Heart left ventricle (tissue), 16 donors: ENCODE measurements around the gene MSLN. TPM values are rescaled to one million over a fixed set of nuclear protein-coding genes. Genes with fewer than 3 reads are reported as not detected.
A peak's percentile ranks its signal among the peaks of the same experiment; 100 is the strongest.

ENCODE experiments used
- ATAC-seq, 4 donors: fragments of 200-7000 bp; cut with Tn5 transposase; one replicate each; pipeline ENCODE4 v1.9.1; 2020 to 2022; ENCODE audit warnings: moderate library complexity in 4 of 4, mild to moderate bottlenecking in 3 of 4, moderate number of reproducible peaks in 1 of 4
- DNase-seq, 5 donors: peaks; one replicate each; pipeline ENCODE4 v3.0.0-alpha.2; 2020
- H3K27ac ChIP-seq, 12 donors: fragments of 200-600 bp; sonication (generic) in 4 of 12; one replicate each; pipeline versions ENCODE4 v1.5.0 to v1.8.0; 2016 to 2022; ENCODE audit warnings: mild to moderate bottlenecking in 2 of 12
- H3K27me3 ChIP-seq, 9 donors: fragments of 200-600 bp; sonication (generic) in 2 of 9; one replicate each; pipeline versions ENCODE4 v1.5.1 to v1.8.0; 2016 to 2022; ENCODE audit warnings: mild to moderate bottlenecking in 3 of 9
- H3K36me3 ChIP-seq, 9 donors: fragments of 200-600 bp; sonication (generic) in 2 of 9; one replicate each; pipeline versions ENCODE4 v1.5.0 to v1.8.0; 2018 to 2022; ENCODE audit warnings: mild to moderate bottlenecking in 2 of 9
- H3K4me1 ChIP-seq, 12 donors: fragments of 200-600 bp; sonication (generic) in 4 of 12; one replicate each; pipeline versions ENCODE4 v1.5.0 to v1.8.0; 2016 to 2022; ENCODE audit warnings: mild to moderate bottlenecking in 3 of 12
- H3K4me3 ChIP-seq, 12 donors: fragments of 200-600 bp; sonication (generic) in 4 of 12; one replicate each; pipeline versions ENCODE4 v1.5.0 to v1.8.0; 2017 to 2022; ENCODE audit warnings: mild to moderate bottlenecking in 9 of 12, moderate library complexity in 4 of 12
- H3K9me3 ChIP-seq, 12 donors: fragments of 200-600 bp; sonication (generic) in 4 of 12; one replicate each; pipeline versions ENCODE4 v1.5.0 to v1.8.0; 2016 to 2022; ENCODE audit warnings: mild to moderate bottlenecking in 1 of 12
- CTCF ChIP-seq, 12 donors: fragments of 200-600 bp; sonication (generic) in 4 of 12; IDR thresholded peaks; one replicate each; pipeline versions ENCODE4 v1.5.0 to v1.8.0; 2018 to 2022; ENCODE audit warnings: antibody characterized with exemption in 12 of 12, mild to moderate bottlenecking in 5 of 12
- POLR2A ChIP-seq, 2 donors: fragments of 450-650 bp; IDR thresholded peaks; one replicate each; pipeline ENCODE4 v1.6.1; 2017; ENCODE audit warnings: antibody characterized with exemption in 2 of 2, mild to moderate bottlenecking in 2 of 2, moderate library complexity in 2 of 2
- WGBS, 4 donors: extraction: QIAGEN DNeasy Blood & Tissue Kit in 2 of 4; methylation state at CpG; one replicate each; pipeline versions ENCODE4 v1.1.5 to v1.1.7; 2013 to 2018; 5-methylcytosine and 5-hydroxymethylcytosine counted together
- intact Hi-C, 10 donors: fragments of 100-400 bp; cut with DNase I; formaldehyde crosslinking; loops; one replicate each; pipeline versions ENCODE4 v1.11.1 to v1.14.2; 2022
- polyA plus RNA-seq, 2 donors: library from polyadenylated mRNA; stranded (reverse); fragments of 200-250 nt; gene quantifications; one replicate each; pipeline ENCODE4 v1.2.3, GENCODE V29; 2013
- total RNA-seq, 9 donors: library from RNA; depleted of rRNA in 2 of 9; stranded (reverse); fragments of >200 nt in 2 of 9; fragmentation: NEBNext Ultra II Directional in 3 of 9; extraction: Animal tissue kit (Norgen Biotek cat#: 25700) in 3 of 9; gene quantifications; one replicate each; pipeline versions ENCODE4 v1.1.0 to v1.2.4, GENCODE V29; 2016 to 2023
- donor health status: ischemic (EF 13 %, LVEDD 7.1; RV severe dilation, severe dysfunction).
- donor health status: healthy with polysubstance abuse.
- donor health status: DM: no; HTN: yes; CAD: no.
- donor health status: DM: no; HTN: no; CAD: no.
- donor health status: ischemic (EF 25% LVEDD 6.9; RV normal size, moderate dysfunction).
- donor health status: ischemic (EF 25% LVEDD 5.7; RV mildly dilated, moderate dysfunction).
- donor health status: healthy.
- donor health status: DM: yes; HTN: yes; CAD: no.
- donor health status: ischemic (EF 35%, LVEDD 5.7; RV mildly dilated, moderate dysfunction).
- donor health status: nonischemic (EF 11% LVEDD 7.7; RV severe dilation, severe dysfunction).
- donor health status: DM: yes; HTN: yes; CAD: no.
- donor health status: PGD.
- donor health status: ischemic (EF 29% LVEDD 5.4; RV normal size, mild dysfunction).
- donor health status: nonischemic (EF 23%, LVEDD 6.1; RV moderate dilation, normal function).

The MSLN gene
- total and polyA plus RNA-seq, 11 donors, result 0.48 to 82.2 (median 0.50) TPM; not detected in 8

GRCh38 chr16:721765-722540 is 38.6 kb upstream of the MSLN start:
- H3K9me3 ChIP-seq, result no peaks in the 10 kb centered on the region
- H3K4me1 ChIP-seq, result peaks cover 4 to 47% (median 29%) of the 10 kb centered on the region in 12 donors
- H3K27ac ChIP-seq, result peak overlapping the region; percentile 62 to 98 (median 94)
- ATAC-seq (no peak), DNase-seq (no peak)
- H3K4me3 ChIP-seq, result peak overlapping the region; percentile 58 to 92 (median 80)
- peaks cover 0 to 9% (median 0%) of the 10 kb centered on the region in 9 donors for H3K27me3 ChIP-seq
- intact Hi-C loops, result no loop called here
- no peak for TF ChIP-seq CTCF (IDR thresholded peaks at IDR 0.05)
- no peak for TF ChIP-seq POLR2A (IDR thresholded peaks at IDR 0.05)
- H3K36me3 ChIP-seq, result peaks cover 0 to 6% (median 0%) of the 10 kb centered on the region in 9 donors
- 82 to 89% (median 85%) methylated on average over 26 to 51 of the region's 51 CpGs for WGBS, 4 donors

GRCh38 chr16:722835-723633 is 37.5 kb upstream of the MSLN start:
- TF ChIP-seq POLR2A (IDR thresholded peaks at IDR 0.05), result no peak
- no peak for TF ChIP-seq CTCF (IDR thresholded peaks at IDR 0.05)
- Histone ChIP-seq H3K27me3 (peaks cover 0 to 18% (median 0%) of the 10 kb centered on the region in 9 donors), H3K4me3 (no peak overlapping the region), H3K27ac (no peak overlapping the region), H3K36me3 (peaks cover 0 to 6% (median 0%) of the 10 kb centered on the region in 9 donors), H3K9me3 (no peaks in the 10 kb centered on the region), H3K4me1 (peaks cover 8 to 52% (median 39%) of the 10 kb centered on the region in 12 donors)
- DNase-seq (no peak), ATAC-seq (no peak)
- WGBS, 4 donors, result 87 to 89% (median 88%) methylated on average over 16 to 24 of the region's 24 CpGs
- intact Hi-C loops, result no loop called here

- DNase-seq (no peak), ATAC-seq (no peak)
- no peak for TF ChIP-seq CTCF (IDR thresholded peaks at IDR 0.05)
- Histone ChIP-seq H3K36me3 (peaks cover 0 to 6% (median 0%) of the 10 kb centered on the region in 9 donors), H3K4me1 (peaks cover 12 to 59% (median 45%) of the 10 kb centered on the region in 12 donors), H3K27me3 (peaks cover 0 to 24% (median 0%) of the 10 kb centered on the region in 9 donors), H3K9me3 (no peaks in the 10 kb centered on the region), H3K27ac (no peak overlapping the region), H3K4me3 (no peak overlapping the region)
- WGBS, 4 donors, result 70 to 90% (median 81%) methylated on average over 2 to 9 of the region's 9 CpGs
- intact Hi-C loops, result no loop called here
These were observed 36.8 kb upstream of the MSLN start for GRCh38 chr16:723695-724094.
